Liver (tissue), 9 donors: ENCODE data around the gene IRAK2. TPM values are rescaled to one million over a fixed set of nuclear protein-coding genes. Genes with fewer than 3 reads are reported as not detected.

Experiments used
- DNase-seq: peaks from one replicate; pipeline ENCODE4 v3.0.0-alpha.2; 2017; ENCODE audit warnings: low spot score
- H3K27ac ChIP-seq, 2 donors: one replicate each; pipeline ENCODE4 v1.7.0; 2013; ENCODE audit warnings: inconsistent platforms in 2 of 2, low read length in 2 of 2, control low read depth in 1 of 2, low read depth in 1 of 2, mild to moderate bottlenecking in 1 of 2
- H3K27me3 ChIP-seq, 4 donors: one replicate each; pipeline versions ENCODE4 v1.6.1 to v1.7.0; 2013; ENCODE audit warnings: low read length in 3 of 4, inconsistent platforms in 1 of 4, mild to moderate bottlenecking in 1 of 4, moderate library complexity in 1 of 4; ENCODE audit not compliant: control insufficient read depth in 4 of 4, insufficient read depth in 4 of 4
- H3K36me3 ChIP-seq, 4 donors: one replicate each; pipeline versions ENCODE4 v1.6.1 to v1.7.0; 2013; ENCODE audit warnings: low read length in 3 of 4, mild to moderate bottlenecking in 3 of 4, low read depth in 1 of 4, moderate library complexity in 1 of 4; ENCODE audit not compliant: control insufficient read depth in 4 of 4, insufficient read depth in 3 of 4
- H3K4me1 ChIP-seq, 4 donors: one replicate each; pipeline versions ENCODE4 v1.6.1 to v1.7.0; 2013; ENCODE audit warnings: low read length in 3 of 4, mild to moderate bottlenecking in 3 of 4, moderate library complexity in 1 of 4; ENCODE audit not compliant: control insufficient read depth in 4 of 4, insufficient read depth in 4 of 4
- H3K4me3 ChIP-seq, 3 donors: one replicate each; pipeline versions ENCODE4 v1.6.1 to v1.7.0; 2013; ENCODE audit warnings: low read length in 3 of 3, control low read depth in 1 of 3, low read depth in 1 of 3, mild to moderate bottlenecking in 1 of 3
- H3K9ac ChIP-seq, 2 donors: one replicate each; pipeline ENCODE4 v1.7.0; 2013; ENCODE audit warnings: low read length in 2 of 2, mild to moderate bottlenecking in 2 of 2, moderate library complexity in 2 of 2, control low read depth in 1 of 2, low read depth in 1 of 2
- H3K9me3 ChIP-seq, 4 donors: one replicate each; pipeline versions ENCODE4 v1.6.1 to v1.7.0; 2013; ENCODE audit warnings: low read length in 3 of 4; ENCODE audit not compliant: control insufficient read depth in 4 of 4
- EGR1 ChIP-seq, 2 donors: IDR thresholded peaks; 2 replicates each; pipeline ENCODE4 v1.6.1; 2016 to 2018; ENCODE audit warnings: antibody characterized with exemption in 2 of 2, low read depth in 2 of 2
- FOXA1 ChIP-seq: IDR thresholded peaks from 2 replicates; pipeline ENCODE4 v1.6.1; 2016; ENCODE audit warnings: antibody characterized with exemption
- FOXA2 ChIP-seq: IDR thresholded peaks from 2 replicates; pipeline ENCODE4 v1.6.1; 2016; ENCODE audit warnings: antibody characterized with exemption
- GABPA ChIP-seq, 2 donors: IDR thresholded peaks in 1 of 2; conservative IDR thresholded peaks in 1 of 2; 2 replicates each; pipeline ENCODE4 v1.6.1; 2016; ENCODE audit warnings: antibody characterized with exemption in 2 of 2, mild to moderate bottlenecking in 1 of 2, moderate library complexity in 1 of 2
- HNF4A ChIP-seq, 2 donors: conservative IDR thresholded peaks; 2 replicates each; pipeline ENCODE4 v1.6.1; 2016; ENCODE audit warnings: antibody characterized with exemption in 2 of 2, mild to moderate bottlenecking in 2 of 2
- HNF4G ChIP-seq: IDR thresholded peaks from 2 replicates; pipeline ENCODE4 v1.6.1; 2016; ENCODE audit warnings: antibody characterized with exemption
- JUND ChIP-seq, 2 donors: IDR thresholded peaks; 2 replicates each; pipeline ENCODE4 v1.6.1; 2016; ENCODE audit warnings: antibody characterized with exemption in 2 of 2
- NR2F2 ChIP-seq: IDR thresholded peaks from 2 replicates; pipeline ENCODE4 v1.6.1; 2016; ENCODE audit warnings: antibody characterized with exemption
- RAD21 ChIP-seq, 2 donors: IDR thresholded peaks; 2 replicates each; pipeline ENCODE4 v1.6.1; 2016; ENCODE audit warnings: antibody characterized with exemption in 2 of 2, mild to moderate bottlenecking in 2 of 2
- RXRA ChIP-seq, 2 donors: IDR thresholded peaks; 2 replicates each; pipeline ENCODE4 v1.6.1; 2017 to 2018; ENCODE audit warnings: antibody characterized with exemption in 2 of 2, mild to moderate bottlenecking in 1 of 2
- SP1 ChIP-seq: IDR thresholded peaks from 2 replicates; pipeline ENCODE4 v1.6.1; 2018; ENCODE audit warnings: antibody characterized with exemption, mild to moderate bottlenecking
- TAF1 ChIP-seq: conservative IDR thresholded peaks from 2 replicates; pipeline ENCODE4 v1.6.1; 2016; ENCODE audit warnings: antibody characterized with exemption, mild to moderate bottlenecking
- YY1 ChIP-seq: IDR thresholded peaks from 2 replicates; pipeline ENCODE4 v1.6.1; 2016; ENCODE audit warnings: antibody characterized with exemption, mild to moderate bottlenecking
- ZBTB33 ChIP-seq: IDR thresholded peaks from 2 replicates; pipeline ENCODE4 v1.6.1; 2016; ENCODE audit warnings: antibody characterized with exemption
- WGBS: extraction: QIAGEN DNeasy Blood & Tissue Kit; methylation state at CpG from one replicate; pipeline ENCODE4 v1.1.7; 2013; 5-methylcytosine and 5-hydroxymethylcytosine counted together
- polyA plus RNA-seq, 2 donors: library from polyadenylated mRNA; stranded (reverse) in 1 of 2; unstranded in 1 of 2; fragments of 200-250 nt in 1 of 2; fragments of >200 nt in 1 of 2; fragmentation: Nextera tagmentation in 1 of 2; extraction: Ambion mirVana in 1 of 2; gene quantifications; one replicate each; pipeline versions ENCODE4 v1.2.1 to v1.2.3, GENCODE V29; 2013 to 2015
- total RNA-seq, 2 donors: library from RNA; depleted of rRNA; stranded (reverse); fragments of >200 nt; gene quantifications; one replicate each; pipeline ENCODE4 v1.2.3, GENCODE V29; 2014
- TF ChIP-seq, protein P1 (sequence below): fragments of 150-350 bp; IDR thresholded peaks from 2 replicates; pipeline ENCODE4 v1.5.1; 2017; ENCODE audit warnings: improper control_type of control experiment, low read depth, low read length; ENCODE audit not compliant: missing input control
- TF ChIP-seq, protein P2 (sequence below): IDR thresholded peaks from 2 replicates; pipeline ENCODE4 v1.6.1; 2016; ENCODE audit warnings: antibody characterized with exemption, mild to moderate bottlenecking
- TF ChIP-seq, protein P3 (sequence below): IDR thresholded peaks from 2 replicates; pipeline ENCODE4 v1.6.1; 2016; ENCODE audit warnings: antibody characterized with exemption
- TF ChIP-seq, protein P4 (sequence below): IDR thresholded peaks from 2 replicates; pipeline ENCODE4 v1.6.1; 2016; ENCODE audit warnings: antibody characterized with exemption
- donor health status: healthy.
- donor health status: healthy.
- donor health status: healthy.
- donor health status: healthy.
- donor health status: healthy.

Gene IRAK2
- total and polyA plus RNA-seq, 4 donors: 2.7 to 9.3 (median 5.9) TPM

- H3K4me1 ChIP-seq: peaks cover 0 to 3% (median 0%) of the 10 kb centered on the region in 4 donors
- DNase-seq: no peak
- H3K36me3 ChIP-seq: peaks cover 2 to 13% (median 4%) of the 10 kb centered on the region in 4 donors
- H3K4me3 ChIP-seq: no peak overlapping the region
- no peak overlapping the region for H3K27ac ChIP-seq
- no peak for TF ChIP-seq RAD21 (IDR thresholded peaks at IDR 0.05)
- TF ChIP-seq, protein P1, sequence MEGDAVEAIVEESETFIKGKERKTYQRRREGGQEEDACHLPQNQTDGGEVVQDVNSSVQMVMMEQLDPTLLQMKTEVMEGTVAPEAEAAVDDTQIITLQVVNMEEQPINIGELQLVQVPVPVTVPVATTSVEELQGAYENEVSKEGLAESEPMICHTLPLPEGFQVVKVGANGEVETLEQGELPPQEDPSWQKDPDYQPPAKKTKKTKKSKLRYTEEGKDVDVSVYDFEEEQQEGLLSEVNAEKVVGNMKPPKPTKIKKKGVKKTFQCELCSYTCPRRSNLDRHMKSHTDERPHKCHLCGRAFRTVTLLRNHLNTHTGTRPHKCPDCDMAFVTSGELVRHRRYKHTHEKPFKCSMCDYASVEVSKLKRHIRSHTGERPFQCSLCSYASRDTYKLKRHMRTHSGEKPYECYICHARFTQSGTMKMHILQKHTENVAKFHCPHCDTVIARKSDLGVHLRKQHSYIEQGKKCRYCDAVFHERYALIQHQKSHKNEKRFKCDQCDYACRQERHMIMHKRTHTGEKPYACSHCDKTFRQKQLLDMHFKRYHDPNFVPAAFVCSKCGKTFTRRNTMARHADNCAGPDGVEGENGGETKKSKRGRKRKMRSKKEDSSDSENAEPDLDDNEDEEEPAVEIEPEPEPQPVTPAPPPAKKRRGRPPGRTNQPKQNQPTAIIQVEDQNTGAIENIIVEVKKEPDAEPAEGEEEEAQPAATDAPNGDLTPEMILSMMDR: no peak
- TF ChIP-seq, protein P2, sequence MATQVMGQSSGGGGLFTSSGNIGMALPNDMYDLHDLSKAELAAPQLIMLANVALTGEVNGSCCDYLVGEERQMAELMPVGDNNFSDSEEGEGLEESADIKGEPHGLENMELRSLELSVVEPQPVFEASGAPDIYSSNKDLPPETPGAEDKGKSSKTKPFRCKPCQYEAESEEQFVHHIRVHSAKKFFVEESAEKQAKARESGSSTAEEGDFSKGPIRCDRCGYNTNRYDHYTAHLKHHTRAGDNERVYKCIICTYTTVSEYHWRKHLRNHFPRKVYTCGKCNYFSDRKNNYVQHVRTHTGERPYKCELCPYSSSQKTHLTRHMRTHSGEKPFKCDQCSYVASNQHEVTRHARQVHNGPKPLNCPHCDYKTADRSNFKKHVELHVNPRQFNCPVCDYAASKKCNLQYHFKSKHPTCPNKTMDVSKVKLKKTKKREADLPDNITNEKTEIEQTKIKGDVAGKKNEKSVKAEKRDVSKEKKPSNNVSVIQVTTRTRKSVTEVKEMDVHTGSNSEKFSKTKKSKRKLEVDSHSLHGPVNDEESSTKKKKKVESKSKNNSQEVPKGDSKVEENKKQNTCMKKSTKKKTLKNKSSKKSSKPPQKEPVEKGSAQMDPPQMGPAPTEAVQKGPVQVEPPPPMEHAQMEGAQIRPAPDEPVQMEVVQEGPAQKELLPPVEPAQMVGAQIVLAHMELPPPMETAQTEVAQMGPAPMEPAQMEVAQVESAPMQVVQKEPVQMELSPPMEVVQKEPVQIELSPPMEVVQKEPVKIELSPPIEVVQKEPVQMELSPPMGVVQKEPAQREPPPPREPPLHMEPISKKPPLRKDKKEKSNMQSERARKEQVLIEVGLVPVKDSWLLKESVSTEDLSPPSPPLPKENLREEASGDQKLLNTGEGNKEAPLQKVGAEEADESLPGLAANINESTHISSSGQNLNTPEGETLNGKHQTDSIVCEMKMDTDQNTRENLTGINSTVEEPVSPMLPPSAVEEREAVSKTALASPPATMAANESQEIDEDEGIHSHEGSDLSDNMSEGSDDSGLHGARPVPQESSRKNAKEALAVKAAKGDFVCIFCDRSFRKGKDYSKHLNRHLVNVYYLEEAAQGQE: no peak
- no peak for TF ChIP-seq GABPA (IDR thresholded peaks at IDR 0.05 in 1 of 2, conservative IDR thresholded peaks at IDR 0.05 in 1 of 2)
- TF ChIP-seq TAF1: no peak
- TF ChIP-seq, protein P3, sequence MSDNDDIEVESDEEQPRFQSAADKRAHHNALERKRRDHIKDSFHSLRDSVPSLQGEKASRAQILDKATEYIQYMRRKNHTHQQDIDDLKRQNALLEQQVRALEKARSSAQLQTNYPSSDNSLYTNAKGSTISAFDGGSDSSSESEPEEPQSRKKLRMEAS: no peak
- TF ChIP-seq YY1: no peak
- no peak for TF ChIP-seq NR2F2
- TF ChIP-seq, protein P4, sequence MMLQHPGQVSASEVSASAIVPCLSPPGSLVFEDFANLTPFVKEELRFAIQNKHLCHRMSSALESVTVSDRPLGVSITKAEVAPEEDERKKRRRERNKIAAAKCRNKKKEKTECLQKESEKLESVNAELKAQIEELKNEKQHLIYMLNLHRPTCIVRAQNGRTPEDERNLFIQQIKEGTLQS: no peak
- no peak for TF ChIP-seq EGR1 (IDR thresholded peaks at IDR 0.05; ENCODE audit: low read depth in 2 of 2)
- TF ChIP-seq HNF4A (conservative IDR thresholded peaks at IDR 0.05): no peak
- no peak for TF ChIP-seq ZBTB33
- TF ChIP-seq FOXA2: no peak
- no peak for TF ChIP-seq SP1
- TF ChIP-seq RXRA (IDR thresholded peaks at IDR 0.05): no peak
- no peak for TF ChIP-seq FOXA1
- TF ChIP-seq HNF4G: no peak
- no peak for TF ChIP-seq JUND (IDR thresholded peaks at IDR 0.05)
- no peaks in the 10 kb centered on the region for H3K9me3 ChIP-seq
- no peaks in the 10 kb centered on the region for H3K27me3 ChIP-seq
- H3K9ac ChIP-seq: no peak overlapping the region
- 93% methylated on average over 5 of the region's 5 CpGs for WGBS
Observed at GRCh38 chr3:10182950-10183349, 18.2 kb downstream of the IRAK2 start.
